ENCODE results near the gene PCSK1N.

DNA sequence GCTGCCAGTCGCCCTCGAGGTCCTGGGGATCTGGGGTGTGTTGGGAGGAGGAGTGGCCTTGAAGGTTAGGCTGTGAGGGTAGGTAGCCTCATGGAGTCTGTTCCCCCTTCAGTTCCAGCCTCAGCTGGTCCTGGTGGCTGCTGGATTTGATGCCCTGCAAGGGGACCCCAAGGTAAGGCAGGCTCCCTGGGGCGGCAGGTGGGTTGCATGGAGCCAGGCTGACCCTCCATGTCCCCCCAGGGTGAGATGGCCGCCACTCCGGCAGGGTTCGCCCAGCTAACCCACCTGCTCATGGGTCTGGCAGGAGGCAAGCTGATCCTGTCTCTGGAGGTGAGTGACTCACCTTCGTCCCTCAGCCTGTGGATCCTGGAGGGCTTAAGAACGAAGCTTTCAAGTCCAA is 20.7 kb downstream of the PCSK1N start:
- TF ChIP-seq, protein P1, sequence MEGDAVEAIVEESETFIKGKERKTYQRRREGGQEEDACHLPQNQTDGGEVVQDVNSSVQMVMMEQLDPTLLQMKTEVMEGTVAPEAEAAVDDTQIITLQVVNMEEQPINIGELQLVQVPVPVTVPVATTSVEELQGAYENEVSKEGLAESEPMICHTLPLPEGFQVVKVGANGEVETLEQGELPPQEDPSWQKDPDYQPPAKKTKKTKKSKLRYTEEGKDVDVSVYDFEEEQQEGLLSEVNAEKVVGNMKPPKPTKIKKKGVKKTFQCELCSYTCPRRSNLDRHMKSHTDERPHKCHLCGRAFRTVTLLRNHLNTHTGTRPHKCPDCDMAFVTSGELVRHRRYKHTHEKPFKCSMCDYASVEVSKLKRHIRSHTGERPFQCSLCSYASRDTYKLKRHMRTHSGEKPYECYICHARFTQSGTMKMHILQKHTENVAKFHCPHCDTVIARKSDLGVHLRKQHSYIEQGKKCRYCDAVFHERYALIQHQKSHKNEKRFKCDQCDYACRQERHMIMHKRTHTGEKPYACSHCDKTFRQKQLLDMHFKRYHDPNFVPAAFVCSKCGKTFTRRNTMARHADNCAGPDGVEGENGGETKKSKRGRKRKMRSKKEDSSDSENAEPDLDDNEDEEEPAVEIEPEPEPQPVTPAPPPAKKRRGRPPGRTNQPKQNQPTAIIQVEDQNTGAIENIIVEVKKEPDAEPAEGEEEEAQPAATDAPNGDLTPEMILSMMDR (IDR thresholded peaks at IDR 0.05; ENCODE audit: low read depth, low read length) = no peak
- TF ChIP-seq POLR2A (IDR thresholded peaks at IDR 0.05; ENCODE audit: extremely low read depth, insufficient read length) = no peak
- TF ChIP-seq, protein P2, sequence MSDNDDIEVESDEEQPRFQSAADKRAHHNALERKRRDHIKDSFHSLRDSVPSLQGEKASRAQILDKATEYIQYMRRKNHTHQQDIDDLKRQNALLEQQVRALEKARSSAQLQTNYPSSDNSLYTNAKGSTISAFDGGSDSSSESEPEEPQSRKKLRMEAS (IDR thresholded peaks at IDR 0.05; ENCODE audit: low read depth, low read length) = no peak
